GM12891 (cell line): ENCODE data around the gene RBFOX1. TPM values are rescaled to one million over a fixed set of nuclear protein-coding genes. Genes with fewer than 3 reads are reported as not detected.

Experiments
- DNase-seq: peaks from one replicate; pipeline ENCODE4 v3.0.0; 2011; ENCODE audit warnings: low spot score; ENCODE audit not compliant: insufficient read length
- FAIRE-seq: peaks from 2 replicates; lab custom pipeline; 2011; peaks lifted over from hg19 to GRCh38; lab: Jason Lieb, UNC
- PAX5 ChIP-seq: IDR thresholded peaks from 2 replicates; pipeline ENCODE4 v1.6.1; 2011; ENCODE audit warnings: low read length, moderate library complexity, mild to moderate bottlenecking; ENCODE audit not compliant: insufficient read depth, severe bottlenecking
- POLR2A ChIP-seq: IDR thresholded peaks from 2 replicates; pipeline ENCODE4 v1.6.1; 2011; ENCODE audit warnings: low read depth, low read length, control low read depth
- POLR2AphosphoS5 ChIP-seq: IDR thresholded peaks from 2 replicates; pipeline ENCODE4 v1.6.1; 2011; ENCODE audit warnings: low read depth, low read length, control low read depth
- POU2F2 ChIP-seq: IDR thresholded peaks from 2 replicates; pipeline ENCODE4 v1.6.1; 2011; ENCODE audit warnings: low read depth, mild to moderate bottlenecking, control low read depth, low read length, moderate library complexity
- SPI1 ChIP-seq: IDR thresholded peaks from 2 replicates; pipeline ENCODE4 v1.6.1; 2011; ENCODE audit warnings: low read depth, low read length, control low read depth
- TAF1 ChIP-seq: IDR thresholded peaks from 2 replicates; pipeline ENCODE4 v1.6.1; 2011; ENCODE audit warnings: low read depth, low read length, control low read depth
- polyA plus RNA-seq: library from polyadenylated mRNA; unstranded; fragments of >200 nt; gene quantifications from one replicate; pipeline ENCODE4 v1.2.1, GENCODE V29; 2012; ENCODE audit warnings: low read depth, missing spikeins, inconsistent platforms; ENCODE audit not compliant: missing spikeins

The RBFOX1 gene
- not detected for polyA plus RNA-seq

- FAIRE-seq, result no peak
- DNase-seq, result no peak
- no peak for TF ChIP-seq TAF1
- no peak for TF ChIP-seq POU2F2
- no peak for TF ChIP-seq PAX5
- TF ChIP-seq POLR2A, result no peak
- no peak for TF ChIP-seq POLR2AphosphoS5
- no peak for TF ChIP-seq SPI1
Observed at GRCh38 chr16:7332611-7333010, at the start of gene RBFOX1. RBFOX1 (plus strand) TSS chr16:7332845.

GRCh38 chr16:7284780-7285179, 47.9 kb upstream of the RBFOX1 start:
- DNase-seq, result no peak
- no peak for TF ChIP-seq TAF1
- TF ChIP-seq PAX5, result no peak
- no peak for TF ChIP-seq POLR2AphosphoS5
- TF ChIP-seq SPI1, result no peak
- TF ChIP-seq POU2F2, result no peak
- no peak for FAIRE-seq

GRCh38 chr16:7285520-7285919, 47.1 kb upstream of the RBFOX1 start:
- FAIRE-seq, result no peak
- no peak for DNase-seq
- TF ChIP-seq POLR2A, result no peak
- no peak for TF ChIP-seq TAF1
- TF ChIP-seq SPI1, result no peak
- no peak for TF ChIP-seq PAX5
- TF ChIP-seq POLR2AphosphoS5, result no peak
- TF ChIP-seq POU2F2, result no peak

GRCh38 chr16:7289299-7289698, 43.3 kb upstream of the RBFOX1 start:
- TF ChIP-seq TAF1 (no peak), PAX5 (no peak), POLR2A (no peak), SPI1 (no peak), POU2F2 (no peak), POLR2AphosphoS5 (no peak)
- FAIRE-seq (no peak), DNase-seq (no peak)

GRCh38 chr16:7290682-7291081, 42.0 kb upstream of the RBFOX1 start:
- DNase-seq, result no peak
- FAIRE-seq, result no peak
- TF ChIP-seq POLR2A (no peak), PAX5 (no peak), POU2F2 (no peak), POLR2AphosphoS5 (no peak), TAF1 (no peak), SPI1 (no peak)

GRCh38 chr16:7294020-7294419, 38.6 kb upstream of the RBFOX1 start:
- DNase-seq (no peak), FAIRE-seq (no peak)
- TF ChIP-seq POU2F2 (no peak), PAX5 (no peak), POLR2A (no peak), TAF1 (no peak), SPI1 (no peak), POLR2AphosphoS5 (no peak)

GRCh38 chr16:7303052-7303610, 29.5 kb upstream of the RBFOX1 start:
- FAIRE-seq (no peak), DNase-seq (no peak)
- no peak for TF ChIP-seq SPI1
- no peak for TF ChIP-seq PAX5
- no peak for TF ChIP-seq POU2F2
- TF ChIP-seq POLR2A, result no peak
- no peak for TF ChIP-seq POLR2AphosphoS5

GRCh38 chr16:7303660-7304200, 28.9 kb upstream of the RBFOX1 start:
- TF ChIP-seq POLR2A (no peak), SPI1 (no peak), POLR2AphosphoS5 (no peak)
- FAIRE-seq (no peak), DNase-seq (no peak)

GRCh38 chr16:7304279-7304678, 28.4 kb upstream of the RBFOX1 start:
- FAIRE-seq (no peak), DNase-seq (no peak)
- TF ChIP-seq TAF1, result no peak
- TF ChIP-seq POU2F2, result no peak
- TF ChIP-seq POLR2AphosphoS5, result no peak
- no peak for TF ChIP-seq POLR2A
- no peak for TF ChIP-seq PAX5
- TF ChIP-seq SPI1, result no peak

- FAIRE-seq, result no peak
- no peak for TF ChIP-seq PAX5
- no peak for TF ChIP-seq POU2F2
- no peak for TF ChIP-seq POLR2AphosphoS5
- TF ChIP-seq POLR2A, result no peak
- TF ChIP-seq SPI1, result no peak
- TF ChIP-seq TAF1, result no peak
- no peak for DNase-seq
Observed at GRCh38 chr16:7304958-7305357, 27.7 kb upstream of the RBFOX1 start.
